Activated naive CD4-positive, alpha-beta T cell (primary cell): ENCODE data around the gene BICC1.

Experiments
- DNase-seq, 4 experiments: peaks; one replicate each; lab custom pipeline; 2025; lab: John Stamatoyannopoulos, UW

Gene BICC1, protein sequence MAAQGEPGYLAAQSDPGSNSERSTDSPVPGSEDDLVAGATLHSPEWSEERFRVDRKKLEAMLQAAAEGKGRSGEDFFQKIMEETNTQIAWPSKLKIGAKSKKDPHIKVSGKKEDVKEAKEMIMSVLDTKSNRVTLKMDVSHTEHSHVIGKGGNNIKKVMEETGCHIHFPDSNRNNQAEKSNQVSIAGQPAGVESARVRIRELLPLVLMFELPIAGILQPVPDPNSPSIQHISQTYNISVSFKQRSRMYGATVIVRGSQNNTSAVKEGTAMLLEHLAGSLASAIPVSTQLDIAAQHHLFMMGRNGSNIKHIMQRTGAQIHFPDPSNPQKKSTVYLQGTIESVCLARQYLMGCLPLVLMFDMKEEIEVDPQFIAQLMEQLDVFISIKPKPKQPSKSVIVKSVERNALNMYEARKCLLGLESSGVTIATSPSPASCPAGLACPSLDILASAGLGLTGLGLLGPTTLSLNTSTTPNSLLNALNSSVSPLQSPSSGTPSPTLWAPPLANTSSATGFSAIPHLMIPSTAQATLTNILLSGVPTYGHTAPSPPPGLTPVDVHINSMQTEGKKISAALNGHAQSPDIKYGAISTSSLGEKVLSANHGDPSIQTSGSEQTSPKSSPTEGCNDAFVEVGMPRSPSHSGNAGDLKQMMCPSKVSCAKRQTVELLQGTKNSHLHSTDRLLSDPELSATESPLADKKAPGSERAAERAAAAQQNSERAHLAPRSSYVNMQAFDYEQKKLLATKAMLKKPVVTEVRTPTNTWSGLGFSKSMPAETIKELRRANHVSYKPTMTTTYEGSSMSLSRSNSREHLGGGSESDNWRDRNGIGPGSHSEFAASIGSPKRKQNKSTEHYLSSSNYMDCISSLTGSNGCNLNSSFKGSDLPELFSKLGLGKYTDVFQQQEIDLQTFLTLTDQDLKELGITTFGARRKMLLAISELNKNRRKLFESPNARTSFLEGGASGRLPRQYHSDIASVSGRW

DNA sequence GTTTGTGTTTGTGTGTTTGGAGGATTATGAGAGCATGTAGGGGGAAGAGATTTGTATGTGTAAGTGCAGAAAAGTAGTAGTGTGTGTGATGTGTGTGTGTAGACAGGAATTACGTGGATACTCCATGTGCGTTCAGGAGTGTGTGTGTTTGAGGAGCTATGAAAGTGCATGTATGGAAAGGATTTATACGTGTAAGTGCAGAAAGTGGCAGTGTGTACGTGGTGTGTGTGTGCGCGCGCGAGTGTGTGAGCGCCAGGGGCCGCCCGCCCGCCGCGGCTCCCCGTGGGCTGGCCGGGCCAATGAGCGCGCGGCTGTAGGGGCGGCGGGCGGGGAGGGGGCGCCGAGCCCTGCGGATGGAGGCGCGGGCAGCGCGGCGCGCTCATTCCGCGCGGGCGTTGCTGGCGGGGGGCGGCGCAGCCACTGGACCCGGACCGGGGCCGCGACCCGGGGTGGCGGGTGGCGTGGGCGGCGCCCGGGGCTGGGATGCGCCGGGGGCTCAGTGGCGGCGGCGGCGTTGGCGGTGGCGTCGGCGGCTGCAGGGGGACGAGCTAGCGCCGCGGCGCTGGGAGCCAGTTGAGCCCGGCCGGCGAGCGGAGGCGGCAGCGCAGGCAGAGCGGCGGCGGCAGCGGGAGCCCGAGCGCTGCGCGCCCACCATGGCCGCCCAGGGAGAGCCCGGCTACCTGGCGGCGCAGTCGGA lies at the start of gene BICC1:
Gene BICC1, plus strand, starts transcription at position 382 of the 697 bp plus-strand sequence. Its CDS starts 272 bp downstream, at position 654.
- DNase-seq = no peak

DNA sequence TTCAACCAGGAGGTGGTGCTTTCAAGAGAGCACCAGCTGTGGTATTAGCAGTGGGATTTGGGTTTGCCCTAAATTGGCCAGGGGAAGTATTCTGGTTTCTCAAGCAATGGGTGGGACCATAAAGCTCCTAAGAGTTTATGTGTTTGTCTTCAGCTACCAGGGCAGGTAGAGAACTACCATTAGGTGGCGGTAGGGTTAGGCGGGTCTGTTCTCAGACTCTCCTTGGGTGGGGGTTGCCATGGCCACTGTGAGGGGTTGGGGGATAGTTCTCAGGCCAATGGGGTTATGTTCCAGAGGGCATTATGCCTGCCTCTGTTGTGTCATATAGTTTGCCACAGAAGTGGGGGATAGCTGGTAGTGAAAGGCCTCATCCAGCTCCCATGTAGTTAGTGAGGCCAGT lies 47.7 kb upstream of the BICC1 start:
- DNase-seq = no peak

DNA sequence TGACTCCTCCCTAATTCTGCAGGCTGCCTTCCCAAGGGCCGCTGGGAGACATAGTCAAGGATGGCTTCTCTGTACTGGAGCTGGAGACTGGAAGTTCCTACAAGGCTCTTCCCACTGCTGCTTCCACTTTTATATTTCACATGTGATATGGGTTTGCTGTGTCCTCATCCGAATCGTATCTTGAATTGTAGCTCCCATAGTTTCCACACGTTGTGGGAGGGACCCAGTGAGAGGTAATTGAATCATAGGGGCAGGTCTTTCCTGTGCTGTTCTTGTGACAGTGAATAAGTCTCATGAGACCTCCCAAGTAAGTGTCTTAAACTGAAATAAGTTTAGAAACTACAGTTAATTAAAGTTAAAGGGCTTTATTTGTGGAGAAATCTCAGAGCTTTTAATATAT lies 47.0 kb upstream of the BICC1 start:
- DNase-seq = no peak

DNA sequence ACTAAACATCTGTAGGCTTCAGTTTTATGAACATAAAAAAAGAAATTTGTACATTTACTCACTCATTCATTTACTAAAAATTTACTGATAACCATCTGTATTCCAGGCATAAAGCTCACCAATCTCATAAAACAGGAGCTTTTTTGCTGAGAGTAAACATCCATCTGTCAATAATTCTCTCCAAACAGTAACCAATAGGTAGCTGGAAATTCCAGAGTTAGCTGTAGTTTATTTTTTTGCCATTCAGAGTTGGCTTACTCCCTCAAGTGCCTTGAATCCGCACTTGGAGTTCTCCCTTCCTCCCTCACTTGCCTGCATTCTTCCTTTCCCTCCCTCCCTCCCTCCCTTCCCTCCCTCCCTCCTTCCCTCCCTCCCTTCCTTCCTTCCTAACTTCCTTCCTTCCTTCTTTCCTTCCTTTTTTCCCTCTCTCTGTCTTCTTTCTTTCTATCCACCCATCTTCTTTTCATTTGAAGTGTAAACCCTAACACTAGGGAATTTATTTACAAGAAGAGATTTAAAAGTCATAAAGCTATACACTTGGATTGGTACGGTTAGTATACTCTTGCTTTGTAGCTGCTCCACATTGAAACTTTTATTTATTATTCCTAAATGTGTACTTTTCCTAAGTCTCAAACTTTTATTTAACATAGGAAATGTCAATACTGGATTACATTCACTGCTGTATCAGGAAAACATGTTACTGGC lies 44.6 kb upstream of the BICC1 start:
- no peak for DNase-seq

DNA sequence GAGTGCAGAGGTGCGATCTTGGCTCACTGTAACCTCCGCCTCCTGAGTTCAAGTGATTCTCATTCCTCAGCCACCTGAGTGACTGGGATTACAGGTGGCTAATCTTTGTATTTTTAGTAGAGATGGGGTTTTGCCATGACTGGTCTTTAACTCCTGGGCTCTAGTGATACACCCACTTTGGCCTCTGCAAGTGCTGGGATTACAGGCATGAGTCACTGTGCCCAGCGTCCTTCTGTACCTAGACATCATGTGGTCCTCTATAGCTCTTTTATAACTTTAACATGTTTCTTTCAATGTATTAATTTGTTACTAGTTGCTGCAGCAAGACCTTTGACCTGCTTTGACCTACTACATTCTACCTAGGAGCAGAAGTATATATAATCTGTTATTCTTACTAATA lies 38.7 kb upstream of the BICC1 start:
- no peak for DNase-seq

DNA sequence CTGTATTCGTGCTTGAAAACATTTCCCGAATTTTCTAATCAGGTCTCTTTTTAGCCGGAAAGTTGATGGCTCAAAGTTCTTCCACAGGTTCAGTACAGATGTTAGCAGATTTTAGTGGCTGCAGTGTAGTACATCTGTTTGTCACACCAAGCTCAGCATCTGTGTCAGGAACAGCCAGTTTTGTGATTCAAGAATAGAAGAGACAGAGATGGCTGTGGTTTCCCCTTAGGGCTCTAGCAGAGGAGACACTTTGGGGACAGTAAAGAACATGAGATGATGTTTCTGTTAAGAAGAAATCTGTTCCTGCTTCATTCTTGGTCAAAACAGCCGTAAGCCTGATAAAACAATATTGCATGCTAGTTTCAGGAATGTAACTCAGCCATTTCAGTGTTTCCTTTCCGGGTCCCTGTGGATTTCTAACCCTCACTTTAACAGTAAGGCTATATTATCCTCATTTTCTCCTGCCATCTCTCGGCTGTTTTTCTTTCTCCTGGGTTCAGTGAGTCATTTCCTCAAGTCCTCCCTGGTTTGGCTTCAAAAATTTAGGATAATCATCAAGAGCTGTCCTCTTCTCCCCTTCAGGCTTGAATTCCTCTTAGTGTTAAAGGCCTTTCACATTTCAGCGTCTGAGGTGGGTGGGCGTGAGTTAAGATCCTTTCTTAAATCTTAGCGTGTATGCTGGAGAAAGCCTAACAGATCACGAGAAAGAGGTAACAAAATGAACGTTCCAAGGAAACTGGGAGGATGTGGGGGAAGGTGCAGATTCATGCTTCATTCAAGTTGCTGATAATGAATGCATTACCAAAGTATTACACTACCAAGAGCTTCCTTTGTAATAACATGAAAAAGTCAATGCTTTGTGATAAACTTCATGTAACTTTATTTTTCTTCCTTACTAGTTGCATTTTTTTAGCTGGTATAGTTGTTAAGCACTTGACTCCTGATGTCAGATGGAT lies 37.1 kb upstream of the BICC1 start:
- DNase-seq = no peak

DNA sequence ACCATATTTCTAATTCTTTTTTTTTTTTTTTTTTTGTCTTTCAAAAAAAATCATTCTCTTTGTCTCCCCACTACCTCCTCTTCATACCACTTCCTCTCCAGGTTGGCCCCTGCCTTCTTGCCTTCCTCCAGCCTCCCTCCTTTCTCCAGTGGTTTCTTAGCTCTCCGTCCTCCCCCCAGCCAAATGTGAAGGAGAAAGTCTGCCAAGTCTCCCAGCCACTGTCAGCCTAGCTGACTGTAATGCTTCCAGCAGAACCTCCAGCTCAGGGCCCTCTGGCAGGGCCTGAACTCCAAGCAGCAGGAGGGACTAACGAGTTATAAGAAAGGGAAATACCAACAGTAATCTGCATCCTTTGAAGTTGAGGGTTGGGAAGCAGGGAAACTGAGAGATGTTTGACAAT lies 35.5 kb upstream of the BICC1 start:
- no peak for DNase-seq

DNA sequence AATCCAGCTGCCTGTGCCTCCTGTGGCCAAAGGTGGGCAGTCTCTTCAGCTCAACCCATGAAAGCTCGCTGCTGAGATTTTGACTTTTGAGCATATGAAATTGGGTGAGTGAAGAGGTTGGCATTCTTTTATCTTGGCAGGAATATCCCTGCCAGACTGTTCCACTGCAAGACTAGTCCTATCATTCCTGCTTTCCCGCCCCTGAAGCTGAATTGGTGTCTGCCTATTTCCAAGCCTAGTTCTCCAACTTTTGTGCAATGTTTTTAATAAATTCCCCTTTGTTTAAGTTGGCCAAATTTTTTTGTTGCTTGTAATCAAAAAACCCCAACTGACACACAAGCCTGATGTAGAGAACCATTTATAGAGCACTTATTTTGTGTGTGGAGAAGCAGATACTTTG lies 34.8 kb upstream of the BICC1 start:
- no peak for DNase-seq

DNA sequence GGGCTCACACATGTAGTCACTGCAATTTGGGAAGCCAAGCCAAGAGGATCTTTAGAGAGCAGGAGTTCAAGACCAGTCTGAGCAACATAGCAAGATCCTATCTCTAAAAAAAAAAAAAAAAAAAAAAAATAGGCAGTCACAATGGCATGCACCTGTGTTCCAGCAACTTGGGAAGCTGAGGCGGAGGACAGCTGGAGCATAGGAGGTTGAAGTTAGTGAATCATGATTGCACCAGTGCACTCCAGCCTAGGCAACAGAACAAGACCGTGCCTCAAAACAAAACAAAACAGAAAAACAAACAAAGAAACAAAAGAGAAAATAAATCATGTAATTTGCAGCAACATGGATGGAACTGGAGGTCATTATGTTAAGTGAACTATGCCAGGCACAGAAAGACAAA lies 33.6 kb upstream of the BICC1 start:
- DNase-seq = no peak

DNA sequence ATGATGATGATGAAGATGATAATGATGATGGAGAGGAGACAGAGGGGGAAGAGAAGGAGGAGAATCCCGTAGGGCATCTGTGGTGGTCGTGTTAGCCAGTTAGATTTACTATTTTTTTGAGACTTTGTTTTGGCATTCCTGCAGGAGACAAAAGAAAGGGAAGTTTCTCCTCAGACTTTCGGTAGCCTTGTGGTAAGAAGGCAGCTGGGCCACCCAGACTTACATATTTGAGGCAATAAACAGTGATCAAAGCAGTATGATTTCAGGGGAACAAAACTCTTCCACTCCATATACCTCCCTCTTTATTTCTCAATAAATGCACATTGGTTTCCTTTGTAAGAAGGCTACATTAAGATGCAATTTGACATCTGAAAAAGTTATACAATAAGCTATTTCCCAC lies 32.4 kb upstream of the BICC1 start:
- DNase-seq = no peak

DNA sequence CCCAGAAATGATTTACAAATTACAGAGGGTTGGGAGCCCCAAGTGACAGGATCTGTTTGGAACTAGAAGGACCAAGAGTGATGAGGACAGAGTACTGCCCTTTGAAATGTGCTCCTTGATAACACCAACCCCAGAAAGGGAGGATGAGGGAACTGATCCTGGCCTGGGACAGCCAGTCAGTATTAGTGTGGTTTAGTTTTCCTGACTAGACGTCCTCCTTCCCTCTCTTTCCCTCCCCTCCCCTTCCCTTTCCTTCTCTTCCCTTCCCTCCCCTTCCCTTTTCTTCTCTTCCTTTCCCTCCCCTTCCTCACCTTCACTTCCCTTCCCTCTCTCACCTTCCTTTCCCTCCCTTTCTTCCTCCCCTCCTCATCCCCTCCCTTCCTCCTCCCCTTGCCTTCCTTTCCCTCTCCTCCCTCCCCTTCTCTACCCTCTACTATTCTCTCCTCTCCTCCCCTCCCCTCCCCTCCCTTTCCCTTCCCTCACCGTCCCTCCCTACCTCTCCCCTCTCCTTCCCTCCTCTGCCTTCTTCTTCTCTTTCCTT lies 31.0 kb upstream of the BICC1 start:
- no peak for DNase-seq

DNA sequence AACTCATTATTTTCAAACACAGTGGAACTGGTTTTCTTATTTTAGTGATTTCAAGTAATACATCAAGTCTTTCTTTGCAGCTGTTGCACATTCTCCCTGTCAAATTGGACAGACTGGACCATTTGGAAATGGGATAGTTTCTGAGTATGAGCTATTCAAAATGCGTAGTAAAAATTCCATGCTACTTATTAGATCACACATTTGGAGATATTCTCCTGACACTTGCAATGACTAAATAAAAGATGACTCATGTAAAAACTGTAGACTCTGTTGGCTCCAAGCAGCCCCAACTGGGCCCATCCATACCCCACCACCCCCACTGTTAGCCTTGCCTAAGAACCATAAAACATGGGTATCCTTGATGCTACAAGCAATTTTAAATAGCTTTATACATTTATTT lies 25.9 kb upstream of the BICC1 start:
- no peak for DNase-seq

DNA sequence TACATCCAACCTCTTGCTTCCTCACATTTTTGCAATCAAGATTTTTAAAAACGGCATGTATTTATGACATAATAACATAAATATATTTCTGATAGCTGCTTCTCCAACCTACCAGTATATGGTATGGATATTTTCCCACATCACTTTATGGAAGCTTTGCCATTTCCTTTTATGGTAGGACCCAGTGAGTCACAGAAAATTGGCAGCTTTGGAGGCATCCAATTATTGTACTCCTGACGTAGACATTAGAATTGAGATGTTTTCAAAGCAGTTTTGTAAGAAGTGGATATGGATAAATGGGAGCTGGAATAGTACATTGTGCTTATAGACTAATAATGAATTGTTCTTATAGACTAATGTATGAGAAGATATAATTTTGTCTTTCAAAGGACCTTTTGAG lies 23.8 kb upstream of the BICC1 start:
- DNase-seq = no peak

DNA sequence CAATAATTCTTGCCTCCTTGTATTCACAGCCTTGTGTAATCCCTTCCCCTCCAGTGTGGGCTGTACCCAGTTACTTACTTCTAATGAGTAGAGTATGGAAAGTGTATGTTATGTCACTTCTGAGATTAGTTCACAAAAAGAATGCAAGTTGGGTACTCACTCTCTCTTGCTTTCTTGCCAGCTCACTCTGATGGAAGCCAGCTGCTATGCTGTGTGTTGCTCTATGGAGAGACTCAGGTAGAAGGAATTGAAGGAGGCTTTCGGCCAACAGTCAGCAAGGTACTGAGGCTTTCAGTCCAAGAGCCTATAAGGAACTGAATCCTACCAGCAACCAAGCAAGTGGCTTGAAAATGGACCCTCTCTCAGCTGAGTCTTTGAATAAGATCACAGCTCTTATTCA lies 9.7 kb upstream of the BICC1 start:
- no peak for DNase-seq

DNA sequence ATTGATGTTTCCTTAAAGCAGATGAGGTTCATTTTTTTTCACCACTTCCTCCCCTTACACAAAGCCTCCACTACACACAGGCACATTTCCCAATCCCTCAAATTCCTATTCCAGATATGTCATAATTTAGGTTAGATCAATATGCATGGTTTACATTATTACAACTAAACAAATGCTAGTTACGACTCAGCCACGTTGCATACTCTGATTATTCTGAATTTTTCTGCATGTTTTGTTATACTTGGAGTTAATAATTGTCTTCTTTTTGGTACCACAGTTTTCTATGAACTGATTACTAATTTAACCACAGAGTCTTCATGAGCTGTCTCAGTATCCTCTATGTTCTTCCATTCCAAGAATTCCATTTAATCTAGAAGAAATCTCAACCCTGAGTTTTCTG lies 4.4 kb upstream of the BICC1 start:
- DNase-seq = no peak

DNA sequence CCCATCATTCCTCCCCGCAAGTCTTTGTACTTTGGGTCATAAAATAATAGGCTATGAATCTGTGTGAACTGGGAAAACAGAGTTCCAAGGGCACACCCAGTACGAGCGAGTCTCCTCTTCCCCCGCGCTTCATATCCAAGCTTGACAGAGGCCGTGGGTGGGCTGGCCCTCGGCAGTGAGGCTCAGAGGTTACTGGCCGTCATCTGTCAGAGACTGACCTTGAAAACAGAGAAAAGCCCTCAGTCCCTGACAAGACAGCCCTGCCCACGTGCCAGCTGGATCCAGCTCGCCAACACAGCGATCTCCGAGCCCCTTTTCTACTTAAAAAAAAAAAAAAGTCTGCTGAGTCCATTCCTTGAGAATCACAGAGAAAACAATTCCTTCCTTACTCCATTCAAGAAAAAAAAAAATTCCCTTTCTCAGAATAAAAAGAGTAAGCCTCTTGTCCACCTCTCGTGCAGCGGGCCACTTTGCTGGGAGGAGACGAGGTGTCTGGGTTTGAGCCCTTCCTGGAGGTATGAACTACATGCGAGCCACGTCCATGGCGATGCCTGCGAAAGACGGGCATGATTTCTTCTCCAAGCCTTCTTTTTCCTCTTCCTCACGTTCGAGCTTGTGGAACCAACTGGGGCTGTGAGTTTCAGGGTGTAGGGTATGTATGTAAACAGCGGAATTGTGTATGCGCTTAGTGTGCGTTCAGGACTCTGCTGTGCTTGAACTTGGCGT lies 744 bp upstream of the BICC1 start:
- DNase-seq = no peak

DNA sequence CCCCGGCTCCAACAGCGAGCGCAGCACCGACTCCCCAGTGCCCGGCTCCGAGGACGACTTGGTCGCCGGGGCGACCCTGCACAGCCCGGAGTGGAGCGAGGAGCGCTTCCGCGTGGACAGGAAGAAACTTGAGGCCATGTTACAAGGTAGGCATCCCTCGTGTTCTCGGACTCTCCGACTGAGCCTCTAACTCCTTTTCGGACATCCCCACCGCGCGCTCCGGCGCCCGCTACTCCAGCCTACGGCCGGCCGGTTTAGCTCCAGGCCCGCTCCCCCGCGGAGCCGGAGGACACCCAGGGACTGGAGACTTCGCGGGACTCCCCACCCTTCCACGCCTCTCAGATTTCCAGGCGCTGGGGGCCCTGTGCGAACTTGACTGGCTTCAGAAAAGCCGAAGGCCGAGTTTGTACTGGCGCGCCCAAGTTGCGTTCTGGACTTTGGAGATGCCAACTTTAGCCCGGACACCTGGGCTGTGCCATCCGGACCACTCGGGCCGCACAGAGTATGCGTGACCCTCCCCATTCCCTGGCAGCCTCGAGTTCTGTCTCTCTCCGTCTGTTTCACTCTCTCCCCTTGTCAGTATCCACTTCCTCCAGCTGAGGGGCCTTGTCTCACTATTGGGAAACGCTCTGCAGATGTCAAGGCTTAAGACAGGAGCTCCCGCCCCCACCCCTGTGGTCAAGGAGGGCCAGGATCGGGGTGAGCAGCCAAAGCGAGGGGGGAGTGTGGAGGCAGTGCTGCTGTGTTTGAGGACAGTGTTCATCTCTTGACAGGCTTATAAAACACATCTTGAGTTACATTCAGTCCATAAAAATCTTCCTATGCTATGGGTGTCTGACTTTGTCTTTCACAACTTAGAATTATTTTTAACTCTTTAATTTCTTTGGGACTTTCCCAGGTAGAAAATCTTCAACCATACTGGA lies 777 bp downstream of the BICC1 start:
- no peak for DNase-seq

DNA sequence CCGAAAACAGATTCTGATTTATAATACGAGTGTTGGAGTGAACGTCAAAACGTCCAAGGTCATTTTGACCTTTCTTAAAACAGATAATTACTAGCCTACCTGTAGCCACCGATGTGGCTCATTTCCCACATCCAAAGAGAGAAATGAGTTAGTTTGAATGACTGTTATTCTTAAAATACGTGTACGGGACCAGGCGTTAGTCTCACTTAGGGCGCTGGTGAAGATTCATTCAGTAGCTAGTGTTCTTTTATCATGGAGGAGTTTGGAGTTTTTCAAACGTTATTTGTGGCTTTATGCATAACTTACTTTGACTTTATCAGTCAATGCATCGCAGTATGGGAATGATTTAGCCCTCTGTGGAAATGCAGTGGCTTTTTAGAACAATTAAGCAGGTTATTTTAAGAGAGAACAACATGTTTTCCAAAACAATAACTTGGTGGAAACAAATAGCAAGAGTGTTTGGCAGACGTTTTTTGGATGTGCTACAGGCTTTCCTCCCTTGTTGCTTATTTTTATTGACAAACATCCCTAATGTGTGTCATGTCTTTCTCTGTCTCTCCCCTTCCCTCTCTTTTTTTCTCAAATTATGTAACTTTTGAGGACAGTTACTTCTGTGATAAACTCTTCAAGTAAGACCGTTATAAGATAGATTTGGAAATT lies 1.6 kb downstream of the BICC1 start:
- no peak for DNase-seq
